HFFc6 (cell line): ENCODE data around the gene RBM20. TPM values are rescaled to one million over a fixed set of nuclear protein-coding genes. Genes with fewer than 3 reads are reported as not detected.

Source experiments
- DNase-seq: peaks from one replicate; pipeline ENCODE4 v3.0.0-alpha.2; 2018
- H3K27ac Mint-ChIP-seq: 2 replicates; pipeline ENCODE4 v1.8.0; 2020; ENCODE audit warnings: mild to moderate bottlenecking, mixed read lengths
- H3K27me3 Mint-ChIP-seq: 2 replicates; pipeline ENCODE4 v1.8.0; 2021; ENCODE audit warnings: mild to moderate bottlenecking, moderate library complexity, mixed read lengths; ENCODE audit not compliant: insufficient read depth
- H3K36me3 Mint-ChIP-seq: 2 replicates; pipeline ENCODE4 v1.8.0; 2021; ENCODE audit warnings: low read depth, mixed read lengths
- H3K4me1 Mint-ChIP-seq: 2 replicates; pipeline ENCODE4 v1.8.0; 2020; ENCODE audit warnings: low read depth, mixed read lengths
- H3K4me3 Mint-ChIP-seq: 2 replicates; pipeline ENCODE4 v1.8.0; 2020; ENCODE audit warnings: mild to moderate bottlenecking, moderate library complexity, mixed read lengths
- H3K9me3 Mint-ChIP-seq: 2 replicates; pipeline ENCODE4 v1.8.0; 2020; ENCODE audit warnings: mild to moderate bottlenecking, mixed read lengths
- CTCF ChIP-seq: fragments of 200-600 bp; sonication (generic); IDR thresholded peaks from 2 replicates; pipeline ENCODE4 v1.5.0; 2021; ENCODE audit warnings: antibody characterized with exemption, mild to moderate bottlenecking
- total RNA-seq, 6 experiments: library from RNA; stranded (reverse); fragmentation: NEBNext Ultra II Directional; extraction: Animal tissue kit (Norgen Biotek cat#: 25700); gene quantifications; 2 replicates in 1 of 6; 3 replicates in 5 of 6; pipeline ENCODE4 v1.2.3, GENCODE V29; 2021

RBM20 gene
- total RNA-seq, 6 experiments from 2014 or later = not detected

DNA sequence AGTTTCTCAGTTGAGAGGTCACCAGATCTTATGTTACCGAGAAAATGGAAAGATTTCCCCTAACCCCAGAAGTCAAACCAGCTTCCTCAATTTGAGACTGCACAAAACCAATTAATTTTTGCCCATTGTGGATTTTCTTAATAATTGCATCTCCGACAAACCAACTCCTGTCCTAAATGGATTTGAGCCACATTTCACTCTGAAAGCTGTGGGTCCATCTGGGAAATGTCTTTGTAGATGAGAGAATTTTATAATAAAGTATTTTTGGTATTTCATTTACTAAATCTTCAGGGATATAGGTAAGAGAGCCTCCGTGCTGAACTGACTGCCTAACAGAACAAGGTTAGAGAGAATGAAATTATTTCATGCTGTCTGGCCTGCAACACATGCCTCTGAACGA, 127.9 kb downstream of the RBM20 start:
- peaks cover 8% of the 10 kb centered on the region for H3K27me3 Mint-ChIP-seq
- no peak for DNase-seq
- H3K36me3 Mint-ChIP-seq = no peaks in the 10 kb centered on the region
- H3K4me1 Mint-ChIP-seq = peaks cover 11% of the 10 kb centered on the region
- H3K4me3 Mint-ChIP-seq = no peak overlapping the region
- no peak for TF ChIP-seq CTCF
- H3K27ac Mint-ChIP-seq = no peak overlapping the region
- no peaks in the 10 kb centered on the region for H3K9me3 Mint-ChIP-seq

GRCh38 chr10:110772454-110773025, 128.4 kb downstream of the RBM20 start:
- Mint-ChIP-seq H3K4me1 (peaks cover 11% of the 10 kb centered on the region), H3K4me3 (no peak overlapping the region), H3K36me3 (no peaks in the 10 kb centered on the region), H3K27ac (no peak overlapping the region), H3K9me3 (no peaks in the 10 kb centered on the region), H3K27me3 (peaks cover 8% of the 10 kb centered on the region)
- no peak for DNase-seq
- TF ChIP-seq CTCF = no peak

DNA sequence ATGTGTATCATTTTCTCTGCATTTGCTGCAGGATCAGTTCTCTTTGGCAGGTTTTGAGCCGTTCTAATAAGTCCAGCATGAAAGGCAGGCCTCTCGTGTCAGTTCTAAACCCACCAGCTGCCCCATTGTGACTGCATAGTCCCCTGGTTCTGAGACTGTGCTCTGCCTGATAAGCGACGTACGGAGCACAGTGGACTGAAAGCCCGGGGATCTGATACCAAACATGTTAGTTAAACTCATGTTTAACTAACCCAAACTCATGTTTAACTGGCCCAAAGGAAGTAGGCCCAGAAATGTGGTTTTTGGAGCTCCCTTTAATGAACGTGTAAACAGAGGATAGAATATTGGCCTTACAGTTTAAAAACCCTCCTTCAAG, 129.5 kb downstream of the RBM20 start:
- Mint-ChIP-seq H3K36me3 (no peaks in the 10 kb centered on the region), H3K27ac (no peak overlapping the region), H3K9me3 (no peaks in the 10 kb centered on the region), H3K4me1 (peaks cover 11% of the 10 kb centered on the region), H3K27me3 (peaks cover 13% of the 10 kb centered on the region), H3K4me3 (no peak overlapping the region)
- DNase-seq = no peak
- TF ChIP-seq CTCF = no peak

DNA sequence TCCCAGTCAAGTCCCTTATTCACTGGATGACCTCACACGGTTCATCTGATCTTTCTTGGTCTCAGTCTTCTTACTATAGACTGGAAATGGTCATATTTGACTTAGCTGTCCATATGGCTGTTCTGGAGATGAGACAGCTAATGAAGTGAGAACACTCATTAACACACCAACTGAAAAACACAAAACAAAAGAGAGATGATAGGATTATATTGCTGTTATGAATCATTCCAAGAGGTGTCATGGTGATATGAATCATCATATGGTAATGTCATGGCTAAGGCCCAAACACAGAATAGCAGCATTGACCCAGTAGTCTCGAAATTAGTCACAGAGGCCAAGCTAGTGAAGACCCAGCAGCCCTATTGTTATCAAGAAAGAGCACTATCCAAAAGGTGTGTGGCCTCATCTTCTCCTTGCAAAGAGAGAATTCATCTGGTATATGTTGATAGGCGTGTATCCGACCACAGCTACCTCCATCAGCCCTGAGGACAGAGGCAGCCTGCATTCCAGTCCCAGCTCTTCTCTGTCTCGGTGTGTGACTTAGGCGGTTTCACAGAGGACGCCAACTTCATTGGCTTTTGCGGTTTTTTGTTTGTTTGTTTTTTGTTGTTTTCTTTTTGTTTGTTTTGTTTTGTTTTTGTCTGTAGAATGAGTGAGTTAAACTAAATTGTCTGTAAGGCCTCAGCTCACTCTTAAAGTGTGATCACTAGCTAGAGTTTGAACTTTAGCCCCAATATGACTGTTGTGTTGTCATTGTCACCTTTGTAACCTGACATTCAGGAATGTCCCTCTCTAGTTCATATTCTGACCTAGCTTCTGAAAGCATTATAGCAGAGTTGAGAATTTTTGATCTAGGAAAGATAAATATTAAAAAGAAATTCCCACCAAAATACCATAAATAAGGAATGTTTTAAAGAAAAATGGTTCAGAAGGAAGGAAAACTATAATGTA, 130.2 kb downstream of the RBM20 start:
- Mint-ChIP-seq H3K27ac (peak overlapping the region; percentile 3; the same call in 1 of the 2 replicates), H3K4me3 (no peak overlapping the region)
- no peak for TF ChIP-seq CTCF

DNA sequence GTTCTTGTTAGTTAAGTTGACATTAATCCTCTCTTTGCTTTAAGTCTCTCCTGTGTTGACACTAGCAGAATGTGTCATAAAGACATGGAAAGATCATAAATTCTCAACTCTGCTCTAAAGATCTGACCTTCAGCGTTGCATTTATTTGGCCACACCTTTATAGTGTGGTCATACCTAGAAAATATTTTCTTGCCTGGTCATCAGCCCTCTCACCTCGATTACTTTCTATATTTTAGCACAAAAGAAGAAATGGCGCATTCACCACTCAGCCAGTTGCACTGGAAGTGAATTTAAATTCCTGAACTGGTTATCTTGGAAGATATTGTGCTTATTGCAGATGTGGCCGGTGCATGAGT, 130.9 kb downstream of the RBM20 start:
- Mint-ChIP-seq H3K27me3 (peaks cover 22% of the 10 kb centered on the region), H3K27ac (no peak overlapping the region), H3K9me3 (no peaks in the 10 kb centered on the region), H3K4me1 (peaks cover 11% of the 10 kb centered on the region), H3K4me3 (no peak overlapping the region), H3K36me3 (no peaks in the 10 kb centered on the region)
- no peak for DNase-seq
- no peak for TF ChIP-seq CTCF

More for the DNA sequence above, 130.2 kb downstream of the RBM20 start:
- peak; percentile 62 for DNase-seq
- H3K36me3 Mint-ChIP-seq = no peaks in the 10 kb centered on the region
- H3K9me3 Mint-ChIP-seq = no peaks in the 10 kb centered on the region
- peaks cover 11% of the 10 kb centered on the region for H3K4me1 Mint-ChIP-seq
- peaks cover 17% of the 10 kb centered on the region for H3K27me3 Mint-ChIP-seq
